GM23338 (cell line): ENCODE data around the gene PJA2. TPM values are rescaled to one million over a fixed set of nuclear protein-coding genes. Genes with fewer than 3 reads are reported as not detected.

ENCODE experiments used
- ATAC-seq: fragments of 200-7000 bp; cut with Tn5 transposase; 3 replicates; pipeline ENCODE4 v1.9.1; 2020
- DNase-seq: peaks from one replicate; pipeline ENCODE4 v3.0.0-alpha.2; 2015; ENCODE audit warnings: low spot score
- H2AFZ ChIP-seq: fragments of 200-600 bp; sonication (generic); 2 replicates; pipeline ENCODE4 v1.8.0; 2016; ENCODE audit warnings: antibody characterized with exemption, mild to moderate bottlenecking, moderate library complexity
- H3F3A ChIP-seq: fragments of 200-600 bp; sonication (generic); replicated peaks from 2 replicates; pipeline ENCODE4 v1.8.0; 2017; ENCODE audit warnings: antibody characterized with exemption, mixed run types, low read depth
- H3K27ac ChIP-seq: fragments of 200-600 bp; sonication (generic); 2 replicates; pipeline ENCODE4 v1.6.1; 2016; ENCODE audit warnings: low read depth
- H3K27me3 ChIP-seq: fragments of 200-600 bp; sonication (generic); 2 replicates; pipeline ENCODE4 v1.8.0; 2016; ENCODE audit warnings: mild to moderate bottlenecking, mixed run types, moderate library complexity; ENCODE audit not compliant: insufficient read depth
- H3K36me3 ChIP-seq: fragments of 200-600 bp; sonication (generic); 2 replicates; pipeline ENCODE4 v1.8.0; 2016; ENCODE audit warnings: mild to moderate bottlenecking; ENCODE audit not compliant: insufficient read depth
- H3K4me1 ChIP-seq: fragments of 200-600 bp; sonication (generic); 2 replicates; pipeline ENCODE4 v1.8.0; 2016; ENCODE audit warnings: mild to moderate bottlenecking, moderate library complexity; ENCODE audit not compliant: insufficient read depth
- H3K4me2 ChIP-seq: fragments of 200-600 bp; sonication (generic); 2 replicates; pipeline ENCODE4 v1.7.1; 2017; ENCODE audit warnings: mixed run types
- H3K4me3 ChIP-seq: fragments of 200-600 bp; sonication (generic); 2 replicates; pipeline ENCODE4 v1.6.1; 2016; ENCODE audit warnings: mixed run types
- H3K79me2 ChIP-seq: fragments of 200-600 bp; sonication (generic); replicated peaks from 2 replicates; pipeline ENCODE4 v1.8.0; 2017; ENCODE audit warnings: mild to moderate bottlenecking; ENCODE audit not compliant: insufficient read depth
- H3K9me2 ChIP-seq: fragments of 200-600 bp; sonication (generic); 2 replicates; pipeline ENCODE4 v1.8.0; 2017; ENCODE audit not compliant: insufficient read depth
- H4K20me1 ChIP-seq: fragments of 200-600 bp; sonication (generic); replicated peaks from 2 replicates; pipeline ENCODE4 v1.8.0; 2017; ENCODE audit warnings: mild to moderate bottlenecking; ENCODE audit not compliant: insufficient read depth
- H3K27ac Mint-ChIP-seq: 2 replicates; pipeline ENCODE4 v1.8.0; 2020; ENCODE audit warnings: inconsistent platforms, mild to moderate bottlenecking, moderate library complexity, mixed read lengths
- H3K27me3 Mint-ChIP-seq: 3 replicates; pipeline ENCODE4 v1.8.0; 2022; ENCODE audit warnings: low read depth, mild to moderate bottlenecking, moderate library complexity, mixed read lengths, inconsistent platforms; ENCODE audit not compliant: insufficient read depth, poor library complexity
- H3K36me3 Mint-ChIP-seq: 3 replicates; pipeline ENCODE4 v1.8.0; 2021; ENCODE audit warnings: low read depth, mild to moderate bottlenecking, inconsistent platforms, moderate library complexity, mixed read lengths
- H3K4me1 Mint-ChIP-seq: 3 replicates; pipeline ENCODE4 v1.8.0; 2020; ENCODE audit warnings: mild to moderate bottlenecking, inconsistent platforms, mixed read lengths
- H3K4me3 Mint-ChIP-seq: 3 replicates; pipeline ENCODE4 v1.8.0; 2021; ENCODE audit warnings: moderate library complexity, mild to moderate bottlenecking, inconsistent platforms, mixed read lengths
- H3K9me3 Mint-ChIP-seq: 3 replicates; pipeline ENCODE4 v1.8.0; 2020; ENCODE audit warnings: moderate library complexity, mild to moderate bottlenecking, inconsistent platforms, mixed read lengths
- CREB1 ChIP-seq: fragments of 250-450 bp; sonication (Bioruptor Pico); IDR thresholded peaks from 2 replicates; pipeline ENCODE4 v1.5.0; 2020; ENCODE audit warnings: low read depth, mild to moderate bottlenecking, moderate library complexity
- CTCF ChIP-seq, 2 experiments: fragments of 200-600 bp in 1 of 2; sonication (generic) in 1 of 2; conservative IDR thresholded peaks; 2 replicates each; pipeline versions ENCODE4 v1.5.1 to v1.6.1; 2016 to 2017; ENCODE audit warnings: antibody characterized with exemption in 2 of 2, low read depth in 2 of 2, mild to moderate bottlenecking in 2 of 2, moderate library complexity in 1 of 2
- EZH2 ChIP-seq: fragments of 200-600 bp; sonication (generic); IDR thresholded peaks from one replicate; pipeline ENCODE4 v1.8.0; 2017; ENCODE audit warnings: antibody characterized with exemption, mild to moderate bottlenecking, low read depth; ENCODE audit not compliant: unreplicated experiment
- EZH2phosphoT487 ChIP-seq: fragments of 200-600 bp; sonication (generic); IDR thresholded peaks from one replicate; pipeline ENCODE4 v1.8.1; 2018; ENCODE audit warnings: antibody characterized with exemption; ENCODE audit not compliant: unreplicated experiment
- NANOG ChIP-seq: IDR thresholded peaks from 2 replicates; pipeline ENCODE4 v1.6.1; 2016; ENCODE audit warnings: antibody characterized with exemption, borderline replicate concordance
- POLR2AphosphoS5 ChIP-seq: IDR thresholded peaks from 2 replicates; pipeline ENCODE4 v1.6.1; 2016; ENCODE audit warnings: antibody characterized with exemption, low read depth
- REST ChIP-seq: IDR thresholded peaks from one replicate; pipeline ENCODE4 v1.6.1; 2018; ENCODE audit warnings: antibody characterized with exemption; ENCODE audit not compliant: unreplicated experiment
- STAT1 ChIP-seq: IDR thresholded peaks from one replicate; pipeline ENCODE4 v1.6.1; 2016; ENCODE audit warnings: antibody characterized with exemption; ENCODE audit not compliant: unreplicated experiment
- ZNF114 ChIP-seq: fragments of 250-450 bp; sonication (Bioruptor Pico); IDR thresholded peaks from 2 replicates; pipeline ENCODE4 v1.5.0; 2020; ENCODE audit warnings: mild to moderate bottlenecking, moderate library complexity
- ZNF331 ChIP-seq: fragments of 250-450 bp; sonication (Bioruptor Pico); IDR thresholded peaks from 2 replicates; pipeline ENCODE4 v1.5.0; 2020; ENCODE audit warnings: low read depth, mild to moderate bottlenecking, moderate library complexity
- polyA plus RNA-seq: library from polyadenylated mRNA; unstranded; fragments of >200 nt; fragmentation: Nextera tagmentation; extraction: Ambion mirVana; gene quantifications from 2 replicates; pipeline ENCODE4 v1.2.1, GENCODE V29; 2016
- total RNA-seq: library from RNA; depleted of rRNA; stranded (reverse); fragments of >200 nt; shearing (Covaris generic); gene quantifications from 2 replicates; pipeline ENCODE4 v1.2.3, GENCODE V29; 2014
- TF ChIP-seq, protein P1 (sequence below): IDR thresholded peaks from 2 replicates; pipeline ENCODE4 v1.6.1; 2016; ENCODE audit warnings: antibody characterized with exemption

The PJA2 gene
- total and polyA plus RNA-seq, 2 experiments from 2014 or later: 31.5 to 65.3 TPM

DNA sequence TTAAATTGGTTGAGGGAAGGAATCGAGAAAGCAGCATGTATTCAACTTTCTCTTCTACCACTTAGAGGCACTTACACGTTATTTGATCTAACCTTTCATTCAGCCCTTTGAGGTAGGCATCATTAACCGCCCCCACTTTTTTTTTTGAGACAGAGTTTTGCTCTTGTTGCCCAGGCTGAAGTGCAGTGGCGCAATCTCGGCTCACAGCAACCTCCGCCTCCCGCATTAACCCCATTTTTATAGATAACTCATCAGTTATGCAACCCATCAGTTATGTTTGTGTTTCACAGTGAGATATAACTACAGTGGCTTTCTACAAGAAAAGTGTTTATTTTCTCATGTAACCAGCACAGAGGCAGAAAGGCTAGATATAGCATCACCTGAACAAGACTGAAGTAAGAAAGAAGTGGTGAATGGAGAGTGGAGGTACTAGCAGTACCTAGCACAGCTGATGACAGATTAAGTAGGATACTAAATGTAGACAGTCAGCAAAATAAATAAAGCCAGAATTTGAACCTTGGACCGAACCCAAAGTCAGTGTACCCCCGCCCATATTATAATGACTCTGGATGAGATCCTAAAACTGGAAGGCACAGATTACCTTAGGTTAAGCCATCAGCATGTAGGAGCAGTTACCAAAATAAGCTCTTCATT is 91.2 kb downstream of the PJA2 start:
- Histone ChIP-seq H3K4me3 (no peak overlapping the region), H3K4me1 (no peaks in the 10 kb centered on the region), H3K79me2 (no peaks in the 10 kb centered on the region), H3K36me3 (no peaks in the 10 kb centered on the region), H3F3A (no peaks in the 10 kb centered on the region), H3K4me2 (no peak overlapping the region), H3K9me2 (0 out of 2 replicates have a peak, but pooled peaks cover 5% of the 10 kb centered on the region), H3K27me3 (no peaks in the 10 kb centered on the region), H2AFZ (no peak overlapping the region), H4K20me1 (no peaks in the 10 kb centered on the region), H3K27ac (no peak overlapping the region)
- TF ChIP-seq EZH2phosphoT487: no peak
- no peak for TF ChIP-seq CTCF (conservative IDR thresholded peaks at IDR 0.05; ENCODE audit: low read depth in 2 of 2)
- TF ChIP-seq REST: no peak
- no peak for TF ChIP-seq EZH2
- TF ChIP-seq POLR2AphosphoS5: no peak
- no peak for TF ChIP-seq ZNF114 (CRISPR knock-in tag)
- TF ChIP-seq, protein P1, sequence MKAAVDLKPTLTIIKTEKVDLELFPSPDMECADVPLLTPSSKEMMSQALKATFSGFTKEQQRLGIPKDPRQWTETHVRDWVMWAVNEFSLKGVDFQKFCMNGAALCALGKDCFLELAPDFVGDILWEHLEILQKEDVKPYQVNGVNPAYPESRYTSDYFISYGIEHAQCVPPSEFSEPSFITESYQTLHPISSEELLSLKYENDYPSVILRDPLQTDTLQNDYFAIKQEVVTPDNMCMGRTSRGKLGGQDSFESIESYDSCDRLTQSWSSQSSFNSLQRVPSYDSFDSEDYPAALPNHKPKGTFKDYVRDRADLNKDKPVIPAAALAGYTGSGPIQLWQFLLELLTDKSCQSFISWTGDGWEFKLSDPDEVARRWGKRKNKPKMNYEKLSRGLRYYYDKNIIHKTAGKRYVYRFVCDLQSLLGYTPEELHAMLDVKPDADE: no peak
- no peaks in the 10 kb centered on the region for H3K4me1 Mint-ChIP-seq
- no peak overlapping the region for H3K27ac Mint-ChIP-seq
- peaks cover 2% of the 10 kb centered on the region for H3K27me3 Mint-ChIP-seq
- no peaks in the 10 kb centered on the region for H3K9me3 Mint-ChIP-seq
- ATAC-seq (no peak), DNase-seq (no peak)
- no peak overlapping the region for H3K4me3 Mint-ChIP-seq
- no peaks in the 10 kb centered on the region; the same call in 2 of the 3 replicates for H3K36me3 Mint-ChIP-seq

DNA sequence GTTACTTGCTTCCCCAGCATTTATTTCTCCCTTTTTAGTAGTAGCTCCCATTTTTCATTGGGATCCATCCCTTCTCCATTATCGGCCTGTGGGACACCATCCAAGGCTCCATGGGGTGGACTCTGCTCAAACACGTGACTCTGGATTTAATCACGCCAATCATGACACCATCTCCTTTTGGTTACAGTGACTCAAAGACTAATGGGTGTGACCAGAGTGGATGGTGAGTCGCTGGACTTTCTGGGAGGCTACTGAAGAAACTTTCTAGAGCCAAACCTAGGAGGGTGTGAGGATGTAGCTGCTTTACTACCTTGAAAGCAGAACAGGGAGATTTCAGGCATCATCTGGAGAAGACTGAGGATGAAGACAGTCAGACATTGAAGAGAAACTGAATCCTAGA is 93.1 kb downstream of the PJA2 start:
- Mint-ChIP-seq H3K27ac (no peak overlapping the region), H3K4me3 (no peak overlapping the region), H3K4me1 (no peaks in the 10 kb centered on the region), H3K9me3 (no peaks in the 10 kb centered on the region), H3K27me3 (no peaks in the 10 kb centered on the region), H3K36me3 (no peaks in the 10 kb centered on the region; the same call in 2 of the 3 replicates)
- Histone ChIP-seq H4K20me1 (no peaks in the 10 kb centered on the region), H3F3A (no peaks in the 10 kb centered on the region), H3K27ac (no peak overlapping the region), H3K4me1 (no peaks in the 10 kb centered on the region), H3K4me2 (no peak overlapping the region), H2AFZ (no peak overlapping the region), H3K27me3 (no peaks in the 10 kb centered on the region), H3K4me3 (no peak overlapping the region), H3K79me2 (no peaks in the 10 kb centered on the region), H3K36me3 (no peaks in the 10 kb centered on the region), H3K9me2 (0 out of 2 replicates have a peak, but pooled peaks cover 5% of the 10 kb centered on the region)
- DNase-seq (no peak), ATAC-seq (no peak)
- TF ChIP-seq REST: no peak
- TF ChIP-seq ZNF331 (CRISPR knock-in tag): no peak
- no peak for TF ChIP-seq ZNF114 (CRISPR knock-in tag)
- no peak for TF ChIP-seq CREB1 (CRISPR knock-in tag)
- no peak for TF ChIP-seq EZH2
- no peak for TF ChIP-seq STAT1
- no peak for TF ChIP-seq NANOG
